ENCODE results near the gene KCNS1. TPM values are rescaled to one million over a fixed set of nuclear protein-coding genes. Genes with fewer than 3 reads are reported as not detected.

Gene KCNS1
- not detected in 5 replicates for total RNA-seq (2022; extraction: Qiagen RNA extraction)

GRCh38 chr20:45100563-45101245, at the start of gene KCNS1:
Gene KCNS1, minus strand, starts transcription at chr20:45101127. Its CDS starts 1,891 bp downstream, at chr20:45099236.

GRCh38 chr20:45124365-45124764, 23.4 kb upstream of the KCNS1 start, which contains the start of gene WFDC12:
Gene WFDC12, minus strand, starts transcription at chr20:45124465. Its CDS starts 18 bp downstream, at chr20:45124447.

GRCh38 chr20:45114465-45115385, 13.8 kb upstream of the KCNS1 start, which contains the start of gene WFDC5:
Gene WFDC5, minus strand, starts transcription at chr20:45115174. Its CDS starts 91 bp downstream, at chr20:45115083.

Other genes starting within 250 kb of the KCNS1 start
- 188 to 218 TPM (median 193 TPM) in 5 replicates for gene YWHAB, start 215.4 kb downstream of the KCNS1 start, total RNA-seq (2022; extraction: Qiagen RNA extraction)
- gene PABPC1L, start 191.1 kb downstream of the KCNS1 start, total RNA-seq (2022; extraction: Qiagen RNA extraction), result 14.4 to 24.0 TPM (median 18.8 TPM) in 5 replicates
- 40.2 to 43.3 TPM (median 41.6 TPM) in 5 replicates for gene TOMM34, start 140.7 kb downstream of the KCNS1 start, total RNA-seq (2022; extraction: Qiagen RNA extraction)
- 12.3 to 14.6 TPM (median 13.3 TPM) in 5 replicates for gene STK4, start 134.6 kb downstream of the KCNS1 start, total RNA-seq (2022; extraction: Qiagen RNA extraction)
- not detected in 5 replicates for gene WFDC5, start 14.0 kb upstream of the KCNS1 start, total RNA-seq (2022; extraction: Qiagen RNA extraction)
- not detected in 5 replicates for gene WFDC12, start 23.3 kb upstream of the KCNS1 start, total RNA-seq (2022; extraction: Qiagen RNA extraction)
- 1.8 to 4.2 TPM (median 3.4 TPM) in 5 replicates for gene PI3, start 73.8 kb upstream of the KCNS1 start, total RNA-seq (2022; extraction: Qiagen RNA extraction)
- not detected in 5 replicates for gene SEMG1, start 105.9 kb upstream of the KCNS1 start, total RNA-seq (2022; extraction: Qiagen RNA extraction)
- gene SEMG2, start 120.2 kb upstream of the KCNS1 start, total RNA-seq (2022; extraction: Qiagen RNA extraction), result not detected in 5 replicates
- 8.0 to 15.4 TPM (median 10.5 TPM) in 5 replicates for gene SLPI, start 153.4 kb upstream of the KCNS1 start, total RNA-seq (2022; extraction: Qiagen RNA extraction)
- gene RBPJL, start 205.7 kb upstream of the KCNS1 start, total RNA-seq (2022; extraction: Qiagen RNA extraction), result not detected in 5 replicates
- gene MATN4, start 207.2 kb upstream of the KCNS1 start, total RNA-seq (2022; extraction: Qiagen RNA extraction), result 0.06 to 0.14 TPM (median 0.12 TPM) in 5 replicates
- gene SDC4, start 247.3 kb upstream of the KCNS1 start, total RNA-seq (2022; extraction: Qiagen RNA extraction), result 106 to 130 TPM (median 122 TPM) in 5 replicates

All from A549 treated with CORT108297 at 1 μM for 4 hours (cell line).